GM18861 (cell line): ENCODE data around the gene MACIR.
A peak's percentile ranks its signal among the peaks of the same experiment; 100 is the strongest.
"Not testable (repeated sequence)": the region's sequence is repeated elsewhere in the genome, so short reads cannot be mapped to it uniquely, and the experiment has no call there.

Source experiments
- ATAC-seq: cut with Tn5 transposase; IDR thresholded peaks from one replicate; pipeline ENCODE4 v1.9.1; 2021; ENCODE audit not compliant: unreplicated experiment

Gene MACIR

GRCh38 chr5:103258368-103258956 is at the start of gene MACIR:
MACIR (plus strand) TSS chr5:103258763; CDS start chr5:103275920, 17,157 bp downstream.
- ATAC-seq: peak; percentile 58

- no peak for ATAC-seq
These were observed 49.5 kb upstream of the MACIR start for GRCh38 chr5:103209065-103209464.

GRCh38 chr5:103210952-103211351 is 47.6 kb upstream of the MACIR start:
- ATAC-seq: no peak

- ATAC-seq: peak; percentile 82
These were observed 46.7 kb upstream of the MACIR start for GRCh38 chr5:103211576-103212561.

- ATAC-seq: no peak
These were observed 42.4 kb upstream of the MACIR start for GRCh38 chr5:103216137-103216536.

GRCh38 chr5:103216697-103217096 is 41.9 kb upstream of the MACIR start:
- ATAC-seq: no peak

GRCh38 chr5:103217101-103217500 is 41.5 kb upstream of the MACIR start:
- no peak for ATAC-seq

- no peak for ATAC-seq
These were observed 40.4 kb upstream of the MACIR start for GRCh38 chr5:103218164-103218563.

GRCh38 chr5:103219074-103219473 is 39.5 kb upstream of the MACIR start:
- not testable (repeated sequence) for ATAC-seq

- ATAC-seq: no peak
These were observed 35.3 kb upstream of the MACIR start for GRCh38 chr5:103223031-103223955.

GRCh38 chr5:103224118-103224893 is 34.3 kb upstream of the MACIR start:
- ATAC-seq: peak; percentile 95

- ATAC-seq: no peak
These were observed 33.7 kb upstream of the MACIR start for GRCh38 chr5:103224894-103225246.

GRCh38 chr5:103228061-103228460 is 30.5 kb upstream of the MACIR start:
- no peak for ATAC-seq

- no peak for ATAC-seq
These were observed 30.0 kb upstream of the MACIR start for GRCh38 chr5:103228588-103228987.

GRCh38 chr5:103232393-103232999 is 26.1 kb upstream of the MACIR start:
- ATAC-seq: peak; percentile 85

- no peak for ATAC-seq
These were observed 24.2 kb upstream of the MACIR start for GRCh38 chr5:103234239-103234975.

GRCh38 chr5:103235891-103236290 is 22.7 kb upstream of the MACIR start:
- no peak for ATAC-seq

GRCh38 chr5:103237778-103238177 is 20.8 kb upstream of the MACIR start:
- ATAC-seq: no peak

- no peak for ATAC-seq
These were observed 14.9 kb upstream of the MACIR start for GRCh38 chr5:103243665-103244064.
